GM21576 (cell line): Measurements from ENCODE around the gene TTC39B.

Experiments
- ATAC-seq: cut with Tn5 transposase; IDR thresholded peaks from one replicate; pipeline ENCODE4 v1.9.1; 2021; ENCODE audit warnings: mild to moderate bottlenecking, moderate library complexity; ENCODE audit not compliant: unreplicated experiment

TTC39B gene

GRCh38 chr9:15137658-15138356 is 169.2 kb downstream of the TTC39B start:
- ATAC-seq: no peak

GRCh38 chr9:15137089-15137488 is 169.9 kb downstream of the TTC39B start:
- no peak for ATAC-seq

GRCh38 chr9:15136646-15137045 is 170.4 kb downstream of the TTC39B start:
- ATAC-seq: no peak

- ATAC-seq: peak; percentile 84
These were observed 171.7 kb downstream of the TTC39B start for GRCh38 chr9:15135164-15135792.

- ATAC-seq: no peak
These were observed 173.5 kb downstream of the TTC39B start for GRCh38 chr9:15133488-15133887.

- ATAC-seq: no peak
These were observed 174.9 kb downstream of the TTC39B start for GRCh38 chr9:15132091-15132490.

- ATAC-seq: no peak
These were observed 175.9 kb downstream of the TTC39B start for GRCh38 chr9:15131094-15131493.

- no peak for ATAC-seq
These were observed 179.2 kb downstream of the TTC39B start for GRCh38 chr9:15127831-15128230.

GRCh38 chr9:15121630-15122029 is 185.4 kb downstream of the TTC39B start:
- no peak for ATAC-seq

GRCh38 chr9:15116130-15116580 is 190.9 kb downstream of the TTC39B start:
- ATAC-seq: no peak

- ATAC-seq: no peak
These were observed 191.3 kb downstream of the TTC39B start for GRCh38 chr9:15115702-15116101.

- ATAC-seq: no peak
These were observed 192.0 kb downstream of the TTC39B start for GRCh38 chr9:15115041-15115440.
